Endothelial cell of umbilical vein (primary cell): ENCODE data around the gene GPR87. TPM values are rescaled to one million over a fixed set of nuclear protein-coding genes. Genes with fewer than 3 reads are reported as not detected.

Experiments used
- BruUV-seq: library from RNA; stranded (reverse); fragments of 400-500 nt; replicated peaks from 2 replicates; lab custom pipeline; 2021; lab: Mats Ljungman, UMichigan
- CTCF ChIA-PET: fragments of 300-600, 350-600 bp; sonication (Branson Sonifier 250); formaldehyde crosslinking; loops from one replicate; lab custom pipeline; 2021; ENCODE audit warnings: antibody characterized with exemption, inconsistent platforms; lab: Charles Lee
- POLR2A ChIA-PET: fragments of 300-600, 350-600 bp; sonication (Branson Sonifier 250); formaldehyde crosslinking; loops from one replicate; lab custom pipeline; 2021; ENCODE audit warnings: antibody characterized with exemption, inconsistent platforms; lab: Charles Lee
- DNase-seq: peaks from one replicate; pipeline ENCODE4 v3.0.0-alpha.2; 2011; ENCODE audit warnings: low read depth, low spot score
- FAIRE-seq: peaks from 2 replicates; lab custom pipeline; 2011; peaks lifted over from hg19 to GRCh38; lab: Jason Lieb, UNC
- H2AFZ ChIP-seq: 2 replicates; pipeline ENCODE4 v1.6.0; 2012; ENCODE audit warnings: low read depth, low read length, control low read depth, inconsistent platforms
- H3K27ac ChIP-seq: 2 replicates; pipeline ENCODE4 v1.5.1; 2011; ENCODE audit warnings: low read depth, mild to moderate bottlenecking, control low read depth, low read length, moderate library complexity; ENCODE audit not compliant: insufficient read depth
- H3K27me3 ChIP-seq, 2 experiments: 2 replicates each; pipeline versions ENCODE4 v1.6.0 to v1.6.1; 2011; ENCODE audit warnings: low read length in 2 of 2, mixed read lengths in 1 of 2; ENCODE audit not compliant: control insufficient read depth in 2 of 2, insufficient read depth in 2 of 2
- H3K36me3 ChIP-seq, 2 experiments: 2 replicates in 1 of 2; 3 replicates in 1 of 2; pipeline ENCODE4 v1.5.1; 2011; ENCODE audit warnings: low read length in 2 of 2, mild to moderate bottlenecking in 1 of 2, moderate library complexity in 1 of 2; ENCODE audit not compliant: control insufficient read depth in 2 of 2, insufficient read depth in 2 of 2; ENCODE audit errors: extremely low read depth in 1 of 2
- H3K4me1 ChIP-seq: 3 replicates; pipeline ENCODE4 v1.5.1; 2011; ENCODE audit warnings: mild to moderate bottlenecking, low read length; ENCODE audit not compliant: control insufficient read depth, insufficient read depth; ENCODE audit errors: extremely low read depth
- H3K4me2 ChIP-seq: 2 replicates; pipeline ENCODE4 v1.6.1; 2011; ENCODE audit warnings: low read length, control low read depth, mixed read lengths; ENCODE audit not compliant: insufficient read depth
- H3K4me3 ChIP-seq, 3 experiments: fragments of 200-600 bp in 1 of 3; sonication (generic), shearing (Covaris generic) in 1 of 3; replicated peaks in 1 of 3; 2 replicates each; pipeline ENCODE4 v1.5.1; 2011 to 2016; ENCODE audit warnings: control low read depth in 3 of 3, low read length in 3 of 3, mild to moderate bottlenecking in 2 of 3, inconsistent platforms in 1 of 3, low read depth in 1 of 3, moderate library complexity in 1 of 3; ENCODE audit not compliant: insufficient read depth in 1 of 3
- H3K79me2 ChIP-seq: 2 replicates; pipeline ENCODE4 v1.6.0; 2012; ENCODE audit warnings: low read length, inconsistent platforms; ENCODE audit not compliant: control insufficient read depth, insufficient read depth
- H3K9ac ChIP-seq: replicated peaks from 2 replicates; pipeline ENCODE3; 2011; ENCODE audit warnings: low read length, control low read depth; ENCODE audit not compliant: insufficient read depth; ENCODE audit errors: extremely low read depth
- H3K9me1 ChIP-seq: replicated peaks from 3 replicates; pipeline ENCODE4 v1.6.0; 2011; ENCODE audit warnings: mild to moderate bottlenecking, low read length; ENCODE audit not compliant: control insufficient read depth, insufficient read depth; ENCODE audit errors: extremely low read depth
- H3K9me3 ChIP-seq: replicated peaks from 2 replicates; pipeline ENCODE4 v1.5.1; 2012; ENCODE audit warnings: low read length, inconsistent platforms; ENCODE audit not compliant: control insufficient read depth, insufficient read depth
- H4K20me1 ChIP-seq: replicated peaks from 2 replicates; pipeline ENCODE3; 2011; ENCODE audit warnings: mild to moderate bottlenecking, low read length; ENCODE audit not compliant: control insufficient read depth, insufficient read depth; ENCODE audit errors: extremely low read depth
- EZH2 ChIP-seq: IDR thresholded peaks from 2 replicates; pipeline ENCODE4 v1.6.1; 2012; ENCODE audit warnings: borderline replicate concordance, low read depth, mild to moderate bottlenecking, moderate library complexity, low read length, inconsistent platforms; ENCODE audit not compliant: severe bottlenecking
- FOS ChIP-seq: IDR thresholded peaks from 2 replicates; pipeline ENCODE4 v1.6.1; 2011; ENCODE audit warnings: mild to moderate bottlenecking, low read length, moderate library complexity, borderline replicate concordance; ENCODE audit not compliant: insufficient read depth
- GATA2 ChIP-seq: IDR thresholded peaks from 2 replicates; pipeline ENCODE4 v1.7.0; 2011; ENCODE audit warnings: low read depth, mild to moderate bottlenecking, moderate library complexity, mixed read lengths, low read length; ENCODE audit not compliant: insufficient read length, insufficient read depth
- JUN ChIP-seq: IDR thresholded peaks from 2 replicates; pipeline ENCODE4 v1.6.1; 2011; ENCODE audit warnings: borderline replicate concordance, low read depth; ENCODE audit not compliant: insufficient read length, insufficient read depth
- MYC ChIP-seq: IDR thresholded peaks from one replicate; pipeline ENCODE4 v1.6.1; 2011; ENCODE audit warnings: mild to moderate bottlenecking, low read depth, low read length
- POLR2A ChIP-seq: IDR thresholded peaks from 2 replicates; pipeline ENCODE4 v1.6.1; 2012; ENCODE audit warnings: low read depth, mild to moderate bottlenecking, control low read depth, low read length
- POLR2AphosphoS5 ChIP-seq: IDR thresholded peaks from 2 replicates; pipeline ENCODE4 v1.6.1; 2012; ENCODE audit warnings: low read depth, mild to moderate bottlenecking, control low read depth, low read length, moderate library complexity; ENCODE audit not compliant: insufficient read depth
- dilution Hi-C: fragments of 300-500 bp; cut with MboI; formaldehyde crosslinking; loops from one replicate; pipeline ENCODE4 v1.15.0; 2019; ENCODE audit warnings: low sequenced_read_pairs; ENCODE audit not compliant: extremely low pct_ligation_motif_present
- intact Hi-C: fragments of 100-400 bp; cut with micrococcal nuclease; formaldehyde crosslinking; loops from one replicate; pipeline ENCODE4 v1.10.0; 2022
- polyA plus RNA-seq, 4 experiments: library from polyadenylated mRNA; depleted of rRNA in 3 of 4; stranded (reverse) in 3 of 4; unstranded in 1 of 4; fragments of >200 nt; gene quantifications; 2 replicates each; pipeline versions ENCODE4 v1.2.1 to v1.2.3, GENCODE V29; 2011 to 2012; ENCODE audit warnings: missing spikeins in 1 of 4
- total RNA-seq: library from RNA; stranded (reverse); gene quantifications from 2 replicates; pipeline ENCODE4 v1.2.3, GENCODE V29; 2021
- TF ChIP-seq, protein P1 (sequence below): IDR thresholded peaks from 2 replicates; pipeline ENCODE4 v1.6.1; 2011; ENCODE audit not compliant: insufficient read depth, insufficient read length
- TF ChIP-seq, protein P2 (sequence below), 2 donors: IDR thresholded peaks; 1 replicate in 1 of 2; 2 replicates in 1 of 2; pipeline ENCODE4 v1.5.1; 2011; ENCODE audit warnings: low read length in 2 of 2, mild to moderate bottlenecking in 2 of 2, moderate library complexity in 2 of 2, control low read depth in 1 of 2, inconsistent platforms in 1 of 2, low read depth in 1 of 2; ENCODE audit not compliant: insufficient read depth in 1 of 2; ENCODE audit errors: extremely low read depth in 1 of 2

GPR87 gene
- total and polyA plus RNA-seq, 2 donors (not counting 3 experiments of a cell fraction or from before 2014, with no cell fraction given): not detected

DNA sequence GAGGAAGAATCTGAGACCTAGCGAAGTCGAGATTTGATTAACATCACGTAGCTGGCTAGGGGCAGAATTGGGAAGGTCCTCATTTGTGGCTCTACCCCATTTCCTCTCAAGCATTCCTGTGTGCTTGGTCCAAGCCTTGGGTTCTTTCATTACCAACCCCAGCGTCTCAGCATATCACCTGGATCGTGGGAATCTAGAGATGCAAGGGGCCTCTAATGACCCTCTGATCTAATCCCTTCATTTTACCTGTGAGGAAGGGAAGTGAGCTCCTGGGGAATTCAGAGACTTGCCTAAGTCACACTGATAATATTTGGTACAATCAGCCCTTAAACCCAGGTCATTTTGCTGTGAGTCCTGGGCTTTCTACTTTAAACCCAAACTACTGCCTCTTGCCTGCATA lies 2.0 kb downstream of the GPR87 start:
- no TSS peak for BruUV-seq
- no peak for DNase-seq
- no peak overlapping the region for H3K9ac ChIP-seq
- no peak for FAIRE-seq
- no peak overlapping the region for H3K4me3 ChIP-seq
- no peaks in the 10 kb centered on the region for H4K20me1 ChIP-seq
- ChIA-PET POLR2A (no interaction called here), CTCF (no interaction called here)
- intact Hi-C loops: no loop called here
- H3K9me3 ChIP-seq: no peaks in the 10 kb centered on the region
- H3K27me3 ChIP-seq: no peaks in the 10 kb centered on the region
- H3K79me2 ChIP-seq: no peaks in the 10 kb centered on the region
- H2AFZ ChIP-seq: no peak overlapping the region
- TF ChIP-seq, protein P1, sequence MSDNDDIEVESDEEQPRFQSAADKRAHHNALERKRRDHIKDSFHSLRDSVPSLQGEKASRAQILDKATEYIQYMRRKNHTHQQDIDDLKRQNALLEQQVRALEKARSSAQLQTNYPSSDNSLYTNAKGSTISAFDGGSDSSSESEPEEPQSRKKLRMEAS: no peak
- TF ChIP-seq, protein P2, sequence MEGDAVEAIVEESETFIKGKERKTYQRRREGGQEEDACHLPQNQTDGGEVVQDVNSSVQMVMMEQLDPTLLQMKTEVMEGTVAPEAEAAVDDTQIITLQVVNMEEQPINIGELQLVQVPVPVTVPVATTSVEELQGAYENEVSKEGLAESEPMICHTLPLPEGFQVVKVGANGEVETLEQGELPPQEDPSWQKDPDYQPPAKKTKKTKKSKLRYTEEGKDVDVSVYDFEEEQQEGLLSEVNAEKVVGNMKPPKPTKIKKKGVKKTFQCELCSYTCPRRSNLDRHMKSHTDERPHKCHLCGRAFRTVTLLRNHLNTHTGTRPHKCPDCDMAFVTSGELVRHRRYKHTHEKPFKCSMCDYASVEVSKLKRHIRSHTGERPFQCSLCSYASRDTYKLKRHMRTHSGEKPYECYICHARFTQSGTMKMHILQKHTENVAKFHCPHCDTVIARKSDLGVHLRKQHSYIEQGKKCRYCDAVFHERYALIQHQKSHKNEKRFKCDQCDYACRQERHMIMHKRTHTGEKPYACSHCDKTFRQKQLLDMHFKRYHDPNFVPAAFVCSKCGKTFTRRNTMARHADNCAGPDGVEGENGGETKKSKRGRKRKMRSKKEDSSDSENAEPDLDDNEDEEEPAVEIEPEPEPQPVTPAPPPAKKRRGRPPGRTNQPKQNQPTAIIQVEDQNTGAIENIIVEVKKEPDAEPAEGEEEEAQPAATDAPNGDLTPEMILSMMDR (IDR thresholded peaks at IDR 0.05; ENCODE audit: extremely low read depth in 1 of 2, insufficient read depth in 1 of 2, low read depth in 1 of 2, low read length in 2 of 2): no peak
- TF ChIP-seq MYC (no peak), JUN (no peak), FOS (no peak), POLR2AphosphoS5 (no peak), GATA2 (no peak), POLR2A (no peak), EZH2 (no peak)
- no peaks in the 10 kb centered on the region for H3K9me1 ChIP-seq
- H3K27ac ChIP-seq: no peak overlapping the region
- no peaks in the 10 kb centered on the region for H3K36me3 ChIP-seq
- dilution Hi-C loops: no loop called here
- H3K4me2 ChIP-seq: no peak overlapping the region
- no peaks in the 10 kb centered on the region for H3K4me1 ChIP-seq
